Stimulated activated naive B cell treated with anti-CD40 and anti-IgM and Interleukin-4, amounts not matched to agents 10 μg/mL and 1 μg/mL and 100 μg/mL, for 72 hours (primary cell): ENCODE measurements around the gene MOCOS.
A peak's percentile ranks its signal among the peaks of the same experiment; 100 is the strongest.
"Not testable (repeated sequence)": the region's sequence is repeated elsewhere in the genome, so short reads cannot be mapped to it uniquely, and the experiment has no call there.

Source experiments
- ATAC-seq, 2 donors: fragments of 150-1000 bp; cut with Tn5 transposase; replicated peaks; 2 replicates each; pipeline ENCODE4 v1.10.0; 2021; ENCODE audit warnings: moderate library complexity in 1 of 2
- DNase-seq: peaks from one replicate; pipeline ENCODE4 v3.0.0; 2021
- H3K27ac Mint-ChIP-seq: one replicate; pipeline ENCODE4 v1.8.0; 2022; ENCODE audit warnings: mild to moderate bottlenecking, mixed read lengths
- H3K27me3 Mint-ChIP-seq, 2 donors: one replicate each; pipeline ENCODE4 v1.8.0; 2022; ENCODE audit warnings: mixed read lengths in 2 of 2
- H3K36me3 Mint-ChIP-seq, 2 donors: one replicate each; pipeline ENCODE4 v1.8.0; 2022; ENCODE audit warnings: mixed read lengths in 2 of 2, mild to moderate bottlenecking in 1 of 2
- H3K4me1 Mint-ChIP-seq, 2 donors: one replicate each; pipeline ENCODE4 v1.8.0; 2022; ENCODE audit warnings: mixed read lengths in 2 of 2, mild to moderate bottlenecking in 1 of 2
- H3K4me3 Mint-ChIP-seq, 2 donors: one replicate each; pipeline ENCODE4 v1.8.0; 2022; ENCODE audit warnings: mild to moderate bottlenecking in 2 of 2, mixed read lengths in 2 of 2, moderate library complexity in 1 of 2
- H3K9me3 Mint-ChIP-seq, 2 donors: one replicate each; pipeline ENCODE4 v1.8.0; 2022; ENCODE audit warnings: mixed read lengths in 2 of 2, mild to moderate bottlenecking in 1 of 2

The MOCOS gene

GRCh38 chr18:36160959-36161371, 26.3 kb upstream of the MOCOS start:
- Mint-ChIP-seq H3K36me3 (peaks cover 36 to 58% of the 10 kb centered on the region in 2 donors), H3K27me3 (no peaks in the 10 kb centered on the region), H3K27ac (no peak overlapping the region), H3K4me3 (no peak overlapping the region), H3K4me1 (peaks cover 6 to 27% of the 10 kb centered on the region in 2 donors), H3K9me3 (no peaks in the 10 kb centered on the region)
- no peak for ATAC-seq
- no peak for DNase-seq

GRCh38 chr18:36162981-36163380, 24.3 kb upstream of the MOCOS start:
- ATAC-seq (no peak), DNase-seq (no peak)
- H3K27ac Mint-ChIP-seq = no peak overlapping the region
- H3K27me3 Mint-ChIP-seq = no peaks in the 10 kb centered on the region
- H3K4me1 Mint-ChIP-seq = peaks cover 5 to 13% of the 10 kb centered on the region in 2 donors
- H3K9me3 Mint-ChIP-seq = no peaks in the 10 kb centered on the region
- no peak overlapping the region for H3K4me3 Mint-ChIP-seq
- H3K36me3 Mint-ChIP-seq = peaks cover 34 to 49% of the 10 kb centered on the region in 2 donors

DNA sequence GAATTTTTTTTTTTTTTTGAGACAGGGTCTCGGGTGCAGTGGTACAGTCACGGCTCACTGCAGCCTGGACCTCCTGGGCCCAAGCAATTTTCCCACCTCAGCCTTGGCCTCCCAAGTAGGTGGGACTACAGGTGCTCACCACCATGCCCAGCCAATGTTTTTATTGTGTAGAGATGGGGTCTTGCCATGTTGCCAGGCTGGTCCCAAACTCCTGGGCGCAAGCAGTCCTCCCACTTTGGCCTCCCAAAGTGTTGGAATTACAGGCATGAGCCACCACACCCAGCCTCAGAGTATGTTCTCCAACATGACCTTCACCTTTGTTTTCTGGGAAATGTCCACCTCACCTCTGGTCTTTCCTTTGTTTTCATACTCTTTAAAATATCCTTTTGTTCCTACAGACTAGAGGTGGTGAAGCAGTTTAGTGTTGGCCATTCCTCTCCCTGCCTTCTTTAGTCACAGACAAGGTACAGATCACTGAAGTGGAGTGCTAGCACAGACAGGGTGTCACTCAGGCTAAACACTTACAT, 19.5 kb upstream of the MOCOS start:
- peaks cover 34 to 49% of the 10 kb centered on the region in 2 donors for H3K36me3 Mint-ChIP-seq
- DNase-seq (no peak), ATAC-seq (no peak)
- H3K27ac Mint-ChIP-seq = no peak overlapping the region
- H3K4me1 Mint-ChIP-seq = peaks cover 0 to 5% of the 10 kb centered on the region in 2 donors
- no peaks in the 10 kb centered on the region for H3K9me3 Mint-ChIP-seq
- no peaks in the 10 kb centered on the region for H3K27me3 Mint-ChIP-seq
- no peak overlapping the region for H3K4me3 Mint-ChIP-seq

DNA sequence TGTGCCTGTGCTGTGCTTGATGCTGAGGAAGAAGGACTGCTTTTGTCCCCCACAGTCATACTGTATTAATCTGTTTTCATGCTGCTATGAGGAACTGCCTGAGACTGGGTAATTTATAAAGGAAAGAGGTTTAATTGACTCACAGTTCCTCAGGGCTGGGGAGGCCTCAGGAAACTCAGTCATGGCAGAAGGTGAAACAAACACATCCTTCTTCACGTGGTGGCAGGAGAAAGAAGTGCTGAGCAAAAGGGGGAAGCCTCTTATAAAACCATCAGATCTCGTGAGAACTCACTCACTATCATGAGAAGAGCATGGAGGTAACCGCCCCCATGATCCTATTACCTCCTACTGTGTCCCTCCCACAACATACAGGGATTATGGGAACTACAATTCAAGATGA, 19.0 kb upstream of the MOCOS start:
- not testable (repeated sequence) for H3K27ac Mint-ChIP-seq, H3K27me3 Mint-ChIP-seq, H3K4me3 Mint-ChIP-seq, H3K9me3 Mint-ChIP-seq, ATAC-seq, DNase-seq, H3K4me1 Mint-ChIP-seq
- peaks cover 32 to 45% of the 10 kb centered on the region in 2 donors for H3K36me3 Mint-ChIP-seq

GRCh38 chr18:36169938-36170337, 17.4 kb upstream of the MOCOS start:
- Mint-ChIP-seq H3K27me3 (no peaks in the 10 kb centered on the region), H3K27ac (no peak overlapping the region), H3K9me3 (no peaks in the 10 kb centered on the region), H3K4me1 (peaks cover 0 to 5% of the 10 kb centered on the region in 2 donors), H3K36me3 (peaks cover 27 to 41% of the 10 kb centered on the region in 2 donors), H3K4me3 (no peak overlapping the region)
- no peak for ATAC-seq
- DNase-seq = no peak

- Mint-ChIP-seq H3K27ac (peak overlapping the region; percentile 3), H3K36me3 (peaks cover 30 to 43% of the 10 kb centered on the region in 2 donors), H3K27me3 (no peaks in the 10 kb centered on the region), H3K9me3 (no peaks in the 10 kb centered on the region), H3K4me1 (peaks cover 18 to 30% of the 10 kb centered on the region in 2 donors), H3K4me3 (no peak overlapping the region)
- ATAC-seq (no peak), DNase-seq (no peak)
Observed at GRCh38 chr18:36175481-36175880, 11.8 kb upstream of the MOCOS start.

DNA sequence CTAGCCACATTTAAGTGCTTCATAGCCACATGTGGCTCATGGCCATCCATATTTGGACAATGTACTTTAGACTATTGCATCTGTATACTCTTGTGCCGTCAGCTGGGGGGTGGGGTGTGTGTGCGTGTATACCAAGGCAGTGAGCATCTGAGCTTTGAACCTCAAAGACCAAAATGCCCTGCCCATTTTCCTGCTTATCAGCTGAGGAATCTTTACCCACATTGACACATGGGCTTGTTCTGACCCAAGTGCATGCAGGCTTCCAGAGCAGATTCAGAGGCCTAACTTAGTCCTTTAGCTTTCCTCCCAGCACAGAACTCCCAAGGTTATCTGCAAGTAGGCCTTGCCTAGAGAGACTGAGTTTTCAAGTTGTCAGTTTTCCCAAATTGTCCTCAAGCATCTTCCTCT, 11.1 kb upstream of the MOCOS start:
- no peaks in the 10 kb centered on the region for H3K27me3 Mint-ChIP-seq
- peaks cover 21 to 34% of the 10 kb centered on the region in 2 donors for H3K4me1 Mint-ChIP-seq
- no peaks in the 10 kb centered on the region for H3K9me3 Mint-ChIP-seq
- no peak overlapping the region for H3K27ac Mint-ChIP-seq
- ATAC-seq (no peak), DNase-seq (no peak)
- peaks cover 26 to 37% of the 10 kb centered on the region in 2 donors for H3K36me3 Mint-ChIP-seq
- H3K4me3 Mint-ChIP-seq = no peak overlapping the region

DNA sequence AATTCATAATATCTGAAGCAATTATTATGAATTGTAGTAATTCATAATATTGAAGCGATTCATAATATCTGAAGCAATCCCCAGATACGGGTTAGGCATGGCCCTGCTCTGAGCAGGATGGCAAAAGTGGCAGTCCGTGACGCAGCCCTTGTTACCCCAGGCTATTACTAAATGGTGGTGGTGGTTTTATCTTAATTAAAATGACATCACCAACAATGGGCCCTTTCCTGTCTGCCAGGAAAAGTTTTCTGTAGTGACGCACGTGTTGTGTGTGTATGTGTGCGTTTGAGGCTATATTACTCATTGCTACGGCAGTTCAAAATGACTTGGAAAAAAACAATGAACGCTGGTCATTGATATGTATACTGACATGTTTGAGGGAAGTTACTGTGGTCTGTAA, 10.6 kb upstream of the MOCOS start:
- Mint-ChIP-seq H3K4me1 (peaks cover 21 to 35% of the 10 kb centered on the region in 2 donors), H3K9me3 (no peaks in the 10 kb centered on the region), H3K27ac (no peak overlapping the region), H3K4me3 (no peak overlapping the region), H3K36me3 (peaks cover 24 to 34% of the 10 kb centered on the region in 2 donors), H3K27me3 (no peaks in the 10 kb centered on the region)
- ATAC-seq (no peak), DNase-seq (no peak)

DNA sequence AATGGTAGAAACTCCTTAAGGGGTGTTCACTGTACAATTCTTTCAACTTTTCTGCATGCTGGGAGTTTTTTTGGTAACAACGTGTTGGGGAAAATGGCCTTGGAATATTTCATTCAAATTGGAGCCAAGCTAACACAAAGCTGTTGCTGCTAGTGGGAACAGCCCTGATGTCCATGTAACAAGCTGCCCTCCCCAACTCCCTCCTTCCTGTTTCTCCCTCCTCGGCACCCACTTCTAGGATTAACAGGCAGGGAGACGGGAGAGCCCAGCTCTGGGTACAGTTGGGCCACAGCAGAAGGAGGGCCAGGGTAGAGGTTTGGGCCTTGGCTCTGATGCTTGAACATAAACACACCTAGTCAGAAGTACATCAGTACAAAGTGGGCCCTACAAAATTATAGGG, 9.4 kb upstream of the MOCOS start:
- no peak for DNase-seq
- Mint-ChIP-seq H3K4me1 (peaks cover 24 to 43% of the 10 kb centered on the region in 2 donors), H3K9me3 (no peaks in the 10 kb centered on the region), H3K36me3 (peaks cover 21 to 31% of the 10 kb centered on the region in 2 donors), H3K27me3 (no peaks in the 10 kb centered on the region), H3K27ac (peak overlapping the region; percentile 85), H3K4me3 (no peak overlapping the region)
- no peak for ATAC-seq

DNA sequence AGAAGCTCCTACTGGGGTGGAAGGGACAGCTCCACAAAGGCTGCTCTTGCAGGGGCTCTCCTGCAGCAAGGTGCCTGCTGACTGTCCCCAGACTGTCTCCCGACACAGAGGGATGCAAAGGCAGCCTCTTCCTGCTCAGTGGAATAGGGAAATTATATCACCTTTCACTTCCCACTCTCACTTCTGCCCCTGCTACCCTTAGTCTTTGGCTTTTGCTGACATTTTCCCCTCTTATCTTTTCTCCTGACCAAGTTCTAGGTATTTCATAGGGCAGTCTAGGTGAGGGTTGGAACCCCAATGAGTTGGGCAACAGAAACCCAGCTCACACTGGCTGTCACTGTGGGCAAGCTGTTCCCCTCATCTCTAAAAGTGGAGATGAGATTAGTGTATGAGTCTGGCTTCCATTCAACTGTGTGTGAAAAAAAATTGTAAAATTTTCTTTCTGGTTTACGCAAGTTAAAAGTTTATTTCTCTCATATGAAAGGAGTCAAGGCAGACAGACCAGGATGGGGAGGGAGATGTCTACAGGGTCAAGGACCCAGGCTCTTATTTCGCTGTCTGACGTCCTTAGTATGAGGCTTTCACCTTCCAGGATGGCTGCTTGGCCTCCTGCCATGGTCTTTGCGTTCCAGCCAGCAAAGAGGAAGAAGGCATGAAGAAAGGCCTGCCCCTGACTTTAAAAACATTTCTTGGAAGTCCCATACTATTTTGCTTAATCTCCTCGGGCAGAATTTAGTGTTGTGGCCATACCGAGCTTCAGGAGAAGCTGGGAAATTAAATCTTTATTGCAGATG, 7.5 kb upstream of the MOCOS start:
- Mint-ChIP-seq H3K9me3 (no peaks in the 10 kb centered on the region), H3K4me3 (peak overlapping the region; percentile 9 to 49), H3K27ac (peak overlapping the region; percentile 92), H3K36me3 (peaks cover 21 to 31% of the 10 kb centered on the region in 2 donors), H3K27me3 (no peaks in the 10 kb centered on the region), H3K4me1 (peaks cover 27 to 43% of the 10 kb centered on the region in 2 donors)
- peak; percentile 77 to 79 for ATAC-seq
- peak; percentile 21 for DNase-seq

DNA sequence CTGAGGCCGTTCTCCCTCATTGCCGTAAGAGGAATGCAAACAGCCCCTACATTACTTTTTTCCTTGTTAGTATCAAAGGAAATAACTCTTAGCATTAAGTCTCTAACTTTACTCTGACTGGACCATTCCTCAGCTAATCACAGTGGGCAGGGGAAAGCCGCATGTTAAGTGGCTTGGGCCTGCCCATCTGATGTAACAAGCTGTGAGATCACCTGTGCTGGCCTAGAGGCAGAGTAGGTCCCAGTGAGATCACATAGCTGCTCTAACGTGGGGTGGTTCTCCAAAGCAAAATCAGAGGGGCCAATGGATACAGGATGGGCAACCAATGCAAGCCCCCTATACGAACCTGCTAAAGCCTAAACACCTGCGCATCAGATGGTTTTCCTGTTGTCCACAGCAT, 5.9 kb upstream of the MOCOS start:
- peaks cover 0 to 10% of the 10 kb centered on the region in 2 donors for H3K27me3 Mint-ChIP-seq
- H3K4me1 Mint-ChIP-seq = peaks cover 36 to 52% of the 10 kb centered on the region in 2 donors
- peaks cover 14 to 26% of the 10 kb centered on the region in 2 donors for H3K36me3 Mint-ChIP-seq
- H3K4me3 Mint-ChIP-seq = no peak overlapping the region
- DNase-seq (no peak), ATAC-seq (no peak)
- H3K27ac Mint-ChIP-seq = no peak overlapping the region
- H3K9me3 Mint-ChIP-seq = no peaks in the 10 kb centered on the region

GRCh38 chr18:36181898-36182506, 5.3 kb upstream of the MOCOS start:
- Mint-ChIP-seq H3K27ac (peak overlapping the region; percentile 15), H3K27me3 (peaks cover 0 to 13% of the 10 kb centered on the region in 2 donors), H3K9me3 (no peaks in the 10 kb centered on the region), H3K4me1 (peaks cover 38 to 57% of the 10 kb centered on the region in 2 donors), H3K36me3 (peaks cover 12 to 22% of the 10 kb centered on the region in 2 donors), H3K4me3 (no peak overlapping the region)
- DNase-seq (no peak), ATAC-seq (no peak)

DNA sequence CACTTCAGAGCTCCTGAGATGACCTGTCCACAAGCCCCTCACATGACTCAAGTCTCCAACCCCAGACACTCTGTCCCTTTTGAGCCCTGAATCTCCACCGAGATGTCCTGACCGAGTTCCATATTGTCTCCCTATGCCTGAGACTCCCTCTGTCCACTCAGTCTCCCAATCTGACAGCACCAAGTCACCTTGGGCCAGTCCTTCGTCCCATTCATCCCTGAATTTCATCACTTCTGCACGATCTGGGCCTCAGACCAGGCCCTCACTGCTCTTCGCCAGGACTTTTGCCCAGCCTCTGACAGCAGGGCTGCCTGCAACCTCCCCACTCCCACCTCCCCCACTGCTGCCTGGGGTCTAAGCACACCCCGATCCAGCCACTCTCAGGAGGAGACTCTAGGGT, 4.3 kb upstream of the MOCOS start:
- H3K4me1 Mint-ChIP-seq = peaks cover 38 to 62% of the 10 kb centered on the region in 2 donors
- peaks cover 7 to 15% of the 10 kb centered on the region in 2 donors for H3K36me3 Mint-ChIP-seq
- H3K27me3 Mint-ChIP-seq = peaks cover 2 to 18% of the 10 kb centered on the region in 2 donors
- H3K4me3 Mint-ChIP-seq = no peak overlapping the region
- ATAC-seq = no peak
- H3K27ac Mint-ChIP-seq = no peak overlapping the region
- no peak for DNase-seq
- H3K9me3 Mint-ChIP-seq = no peaks in the 10 kb centered on the region

GRCh38 chr18:36183987-36184386, 3.3 kb upstream of the MOCOS start:
- Mint-ChIP-seq H3K27ac (no peak overlapping the region), H3K27me3 (peaks cover 12 to 27% of the 10 kb centered on the region in 2 donors), H3K9me3 (no peaks in the 10 kb centered on the region), H3K36me3 (peaks cover under 1 to 6% of the 10 kb centered on the region in 2 donors), H3K4me3 (no peak overlapping the region), H3K4me1 (peaks cover 36 to 58% of the 10 kb centered on the region in 2 donors)
- DNase-seq (no peak), ATAC-seq (no peak)
